ENCODE results near the gene NUS1. TPM values are rescaled to one million over a fixed set of nuclear protein-coding genes. Genes with fewer than 3 reads are reported as not detected.
"Not testable (repeated sequence)": the region's sequence is repeated elsewhere in the genome, so short reads cannot be mapped to it uniquely, and the experiment has no call there.

Gene NUS1
- 21.4 TPM for polyA plus RNA-seq (2012; ENCODE audit: low read depth, missing spikeins)

- peak; percentile 91 for FAIRE-seq
- DNase-seq (ENCODE audit: insufficient read length, low spot score), result peak; percentile 93
- TF ChIP-seq TAF1 (IDR thresholded peaks at IDR 0.05; ENCODE audit: low read depth, low read length) (peak; percentile 73; the same call in 1 of the 2 replicates), POU2F2 (IDR thresholded peaks at IDR 0.05; ENCODE audit: low read depth, low read length) (peak; percentile 46; the same call in 1 of the 2 replicates), SPI1 (IDR thresholded peaks at IDR 0.05; ENCODE audit: low read depth, low read length) (no peak), POLR2AphosphoS5 (IDR thresholded peaks at IDR 0.05; ENCODE audit: low read depth, low read length) (no peak)
These were observed at the start of gene NUS1 for GRCh38 chr6:117674991-117675657. Gene NUS1 (plus strand): TSS chr6:117675469. CDS start chr6:117675671, 202 bp downstream.

- no peak for FAIRE-seq
- no peak for DNase-seq (ENCODE audit: insufficient read length, low spot score)
- TF ChIP-seq POLR2AphosphoS5 (IDR thresholded peaks at IDR 0.05; ENCODE audit: low read depth, low read length), result no peak
- no peak for TF ChIP-seq PAX5 (IDR thresholded peaks at IDR 0.05; ENCODE audit: insufficient read depth, low read length, severe bottlenecking)
- TF ChIP-seq POU2F2 (IDR thresholded peaks at IDR 0.05; ENCODE audit: low read depth, low read length), result no peak
- TF ChIP-seq POLR2A (IDR thresholded peaks at IDR 0.05; ENCODE audit: low read depth, low read length), result no peak
- TF ChIP-seq SPI1 (IDR thresholded peaks at IDR 0.05; ENCODE audit: low read depth, low read length), result no peak
- no peak for TF ChIP-seq TAF1 (IDR thresholded peaks at IDR 0.05; ENCODE audit: low read depth, low read length)
These were observed 47.7 kb upstream of the NUS1 start for GRCh38 chr6:117627533-117627932.

GRCh38 chr6:117629119-117629660, 46.1 kb upstream of the NUS1 start:
- DNase-seq (ENCODE audit: insufficient read length, low spot score) (no peak), FAIRE-seq (no peak)
- no peak for TF ChIP-seq POLR2AphosphoS5 (IDR thresholded peaks at IDR 0.05; ENCODE audit: low read depth, low read length)
- TF ChIP-seq PAX5 (IDR thresholded peaks at IDR 0.05; ENCODE audit: insufficient read depth, low read length, severe bottlenecking), result no peak
- TF ChIP-seq POU2F2 (IDR thresholded peaks at IDR 0.05; ENCODE audit: low read depth, low read length), result no peak
- no peak for TF ChIP-seq POLR2A (IDR thresholded peaks at IDR 0.05; ENCODE audit: low read depth, low read length)
- TF ChIP-seq SPI1 (IDR thresholded peaks at IDR 0.05; ENCODE audit: low read depth, low read length), result no peak
- TF ChIP-seq TAF1 (IDR thresholded peaks at IDR 0.05; ENCODE audit: low read depth, low read length), result no peak

GRCh38 chr6:117637770-117638169, 37.5 kb upstream of the NUS1 start:
- no peak for FAIRE-seq
- no peak for DNase-seq (ENCODE audit: insufficient read length, low spot score)
- TF ChIP-seq TAF1 (IDR thresholded peaks at IDR 0.05; ENCODE audit: low read depth, low read length) (no peak), PAX5 (IDR thresholded peaks at IDR 0.05; ENCODE audit: insufficient read depth, low read length, severe bottlenecking) (no peak), POU2F2 (IDR thresholded peaks at IDR 0.05; ENCODE audit: low read depth, low read length) (no peak), SPI1 (IDR thresholded peaks at IDR 0.05; ENCODE audit: low read depth, low read length) (no peak), POLR2AphosphoS5 (IDR thresholded peaks at IDR 0.05; ENCODE audit: low read depth, low read length) (no peak), POLR2A (IDR thresholded peaks at IDR 0.05; ENCODE audit: low read depth, low read length) (no peak)

GRCh38 chr6:117642976-117643375, 32.3 kb upstream of the NUS1 start:
- TF ChIP-seq POLR2A (IDR thresholded peaks at IDR 0.05; ENCODE audit: low read depth, low read length), result no peak
- TF ChIP-seq POU2F2 (IDR thresholded peaks at IDR 0.05; ENCODE audit: low read depth, low read length), result no peak
- no peak for TF ChIP-seq SPI1 (IDR thresholded peaks at IDR 0.05; ENCODE audit: low read depth, low read length)
- TF ChIP-seq TAF1 (IDR thresholded peaks at IDR 0.05; ENCODE audit: low read depth, low read length), result no peak
- no peak for FAIRE-seq

GRCh38 chr6:117651984-117652383, 23.3 kb upstream of the NUS1 start:
- not testable (repeated sequence) for FAIRE-seq

More at GRCh38 chr6:117642976-117643375, 32.3 kb upstream of the NUS1 start:
- DNase-seq (ENCODE audit: insufficient read length, low spot score), result no peak

GRCh38 chr6:117653949-117654348, 21.3 kb upstream of the NUS1 start:
- FAIRE-seq, result no peak
- TF ChIP-seq POLR2AphosphoS5 (IDR thresholded peaks at IDR 0.05; ENCODE audit: low read depth, low read length) (no peak), TAF1 (IDR thresholded peaks at IDR 0.05; ENCODE audit: low read depth, low read length) (no peak), PAX5 (IDR thresholded peaks at IDR 0.05; ENCODE audit: insufficient read depth, low read length, severe bottlenecking) (no peak), SPI1 (IDR thresholded peaks at IDR 0.05; ENCODE audit: low read depth, low read length) (no peak), POU2F2 (IDR thresholded peaks at IDR 0.05; ENCODE audit: low read depth, low read length) (no peak), POLR2A (IDR thresholded peaks at IDR 0.05; ENCODE audit: low read depth, low read length) (no peak)
- no peak for DNase-seq (ENCODE audit: insufficient read length, low spot score)

More at GRCh38 chr6:117651984-117652383, 23.3 kb upstream of the NUS1 start:
- not testable (repeated sequence) for DNase-seq (ENCODE audit: insufficient read length, low spot score)

GRCh38 chr6:117655380-117655779, 19.9 kb upstream of the NUS1 start:
- no peak for DNase-seq (ENCODE audit: insufficient read length, low spot score)
- TF ChIP-seq POLR2A (IDR thresholded peaks at IDR 0.05; ENCODE audit: low read depth, low read length) (no peak), POU2F2 (IDR thresholded peaks at IDR 0.05; ENCODE audit: low read depth, low read length) (no peak), POLR2AphosphoS5 (IDR thresholded peaks at IDR 0.05; ENCODE audit: low read depth, low read length) (no peak), PAX5 (IDR thresholded peaks at IDR 0.05; ENCODE audit: insufficient read depth, low read length, severe bottlenecking) (no peak), TAF1 (IDR thresholded peaks at IDR 0.05; ENCODE audit: low read depth, low read length) (no peak), SPI1 (IDR thresholded peaks at IDR 0.05; ENCODE audit: low read depth, low read length) (no peak)
- FAIRE-seq, result no peak

GRCh38 chr6:117666881-117667280, 8.4 kb upstream of the NUS1 start:
- DNase-seq (ENCODE audit: insufficient read length, low spot score) (no peak), FAIRE-seq (no peak)
- TF ChIP-seq TAF1 (IDR thresholded peaks at IDR 0.05; ENCODE audit: low read depth, low read length) (no peak), POLR2AphosphoS5 (IDR thresholded peaks at IDR 0.05; ENCODE audit: low read depth, low read length) (no peak), SPI1 (IDR thresholded peaks at IDR 0.05; ENCODE audit: low read depth, low read length) (no peak), POLR2A (IDR thresholded peaks at IDR 0.05; ENCODE audit: low read depth, low read length) (no peak), PAX5 (IDR thresholded peaks at IDR 0.05; ENCODE audit: insufficient read depth, low read length, severe bottlenecking) (no peak), POU2F2 (IDR thresholded peaks at IDR 0.05; ENCODE audit: low read depth, low read length) (no peak)

GRCh38 chr6:117668736-117669135, 6.5 kb upstream of the NUS1 start:
- TF ChIP-seq TAF1 (IDR thresholded peaks at IDR 0.05; ENCODE audit: low read depth, low read length) (no peak), POLR2A (IDR thresholded peaks at IDR 0.05; ENCODE audit: low read depth, low read length) (no peak), PAX5 (IDR thresholded peaks at IDR 0.05; ENCODE audit: insufficient read depth, low read length, severe bottlenecking) (no peak), POLR2AphosphoS5 (IDR thresholded peaks at IDR 0.05; ENCODE audit: low read depth, low read length) (no peak), POU2F2 (IDR thresholded peaks at IDR 0.05; ENCODE audit: low read depth, low read length) (no peak), SPI1 (IDR thresholded peaks at IDR 0.05; ENCODE audit: low read depth, low read length) (no peak)
- FAIRE-seq (no peak), DNase-seq (ENCODE audit: insufficient read length, low spot score) (no peak)
